Cardiac septum (tissue), 1 donor: ENCODE results near the gene POLR3K. TPM values are rescaled to one million over a fixed set of nuclear protein-coding genes. Genes with fewer than 3 reads are reported as not detected.

Experiments
- DNase-seq: peaks from one replicate; pipeline ENCODE4 v3.0.0-alpha.2; 2020; ENCODE audit warnings: low spot score
- intact Hi-C: fragments of 100-400 bp; cut with DNase I; formaldehyde crosslinking; loops from one replicate; pipeline ENCODE4 v1.14.0; 2022
- total RNA-seq: library from RNA; stranded (reverse); fragmentation: NEBNext Ultra II Directional; extraction: Animal tissue kit (Norgen Biotek cat#: 25700); gene quantifications from one replicate; pipeline ENCODE4 v1.2.1, GENCODE V29; 2021
- donor health status: DM: no; HTN: no; CAD: no.

POLR3K gene
- total RNA-seq, 1 donor from 2014 or later: 9.2 TPM

GRCh38 chr16:67183-67791, 13.9 kb upstream of the POLR3K start:
- DNase-seq: no peak

DNA sequence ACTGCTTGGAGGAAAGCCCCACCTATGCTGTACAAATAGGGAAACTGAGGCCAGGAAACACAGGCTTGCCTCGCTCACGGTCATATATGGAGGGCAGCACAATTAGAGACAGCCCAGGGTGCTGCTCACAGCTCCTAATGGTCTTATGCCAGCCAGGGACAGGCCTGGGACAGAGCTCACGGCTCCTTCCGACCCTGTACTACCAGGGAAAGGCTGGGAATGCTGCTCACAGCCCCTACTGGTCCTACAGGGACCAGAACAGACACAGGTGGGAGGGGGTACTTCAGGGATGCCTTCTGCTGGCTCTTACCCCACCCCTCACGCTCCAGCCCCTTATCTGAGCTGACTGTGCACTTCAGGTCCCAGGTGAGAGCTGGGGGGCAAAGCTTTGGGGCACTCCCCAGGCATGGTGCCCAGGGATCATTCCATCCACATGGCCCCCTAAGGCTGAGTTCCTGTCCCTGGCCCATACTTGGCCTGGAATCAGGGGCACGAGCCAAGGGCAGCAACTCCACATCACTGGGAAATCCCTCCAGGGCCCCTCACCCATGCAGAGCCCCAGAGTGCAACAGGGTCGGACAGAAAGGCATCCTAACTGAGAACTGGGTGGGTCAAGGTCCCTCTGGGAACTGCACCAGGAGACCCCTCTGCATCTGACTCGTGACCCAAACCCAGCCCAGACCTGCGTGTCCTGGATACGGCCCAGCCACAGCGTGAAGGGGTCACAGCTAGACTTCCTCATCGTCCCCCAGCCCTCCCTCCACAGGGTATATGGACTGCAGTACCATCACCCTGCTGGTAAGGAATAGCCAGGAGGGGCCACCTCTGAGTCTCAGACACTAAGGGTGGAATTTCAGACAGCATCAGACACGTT, 13.1 kb upstream of the POLR3K start:
- intact Hi-C loops: no loop called here
- no peak for DNase-seq

More at GRCh38 chr16:67183-67791, 13.9 kb upstream of the POLR3K start:
- intact Hi-C loops: no loop called here

GRCh38 chr16:65745-66144, 12.3 kb upstream of the POLR3K start:
- intact Hi-C loops: loop anchor here (1.0 kb wide), 1 partner anchor 31 kb away; no protein-coding TSS in a partner anchor
- DNase-seq: peak; percentile 91

- intact Hi-C loops: loop anchor here (1.0 kb wide), 1 partner anchor 31 kb away; no protein-coding TSS in a partner anchor
- no peak for DNase-seq
Observed at GRCh38 chr16:64914-65255, 11.5 kb upstream of the POLR3K start.

DNA sequence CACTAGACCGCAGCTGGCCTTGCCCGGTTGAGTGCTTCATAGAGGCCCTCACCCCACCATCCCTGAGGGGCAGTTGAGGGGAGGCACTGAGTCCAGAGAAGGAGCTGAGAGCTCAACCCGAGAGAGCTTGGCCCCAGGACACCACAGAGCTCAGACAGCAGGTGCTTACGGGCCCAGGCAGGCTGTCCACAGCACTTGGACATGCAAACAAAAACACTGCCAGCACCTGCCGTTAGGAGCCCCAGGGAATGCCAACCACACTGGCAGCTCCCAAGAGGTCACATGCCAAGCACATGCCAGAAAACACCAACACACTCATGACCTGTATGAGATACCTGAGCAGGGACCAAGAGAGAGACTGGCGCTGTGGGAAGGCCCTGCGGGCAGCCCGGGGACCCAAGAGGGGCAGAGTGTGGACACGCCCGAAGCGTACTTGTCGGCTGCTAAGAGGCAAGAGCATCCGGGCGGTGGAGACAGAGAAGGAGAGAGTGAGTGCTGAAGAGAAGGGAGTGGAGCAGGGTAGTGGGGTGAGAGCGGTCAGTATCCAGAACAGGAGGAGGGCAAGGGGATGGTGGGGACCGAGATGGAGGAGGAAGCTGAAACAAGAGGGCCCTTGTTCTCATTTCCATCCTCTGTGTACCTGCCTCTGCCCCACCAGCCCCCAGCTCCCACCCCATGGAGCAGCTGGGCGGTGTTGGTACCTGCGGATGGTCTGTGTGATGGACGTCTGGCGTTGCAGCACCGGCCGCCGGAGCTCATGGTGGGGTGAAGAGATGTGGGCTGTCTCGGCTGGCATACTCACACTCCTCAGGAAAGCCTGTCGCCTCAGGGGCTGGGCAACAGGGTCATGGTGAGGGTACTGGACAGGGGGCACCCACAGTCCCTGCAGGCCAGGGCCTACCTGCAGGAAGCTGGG, 10.8 kb upstream of the POLR3K start:
- intact Hi-C loops: no loop called here
- DNase-seq: no peak

DNA sequence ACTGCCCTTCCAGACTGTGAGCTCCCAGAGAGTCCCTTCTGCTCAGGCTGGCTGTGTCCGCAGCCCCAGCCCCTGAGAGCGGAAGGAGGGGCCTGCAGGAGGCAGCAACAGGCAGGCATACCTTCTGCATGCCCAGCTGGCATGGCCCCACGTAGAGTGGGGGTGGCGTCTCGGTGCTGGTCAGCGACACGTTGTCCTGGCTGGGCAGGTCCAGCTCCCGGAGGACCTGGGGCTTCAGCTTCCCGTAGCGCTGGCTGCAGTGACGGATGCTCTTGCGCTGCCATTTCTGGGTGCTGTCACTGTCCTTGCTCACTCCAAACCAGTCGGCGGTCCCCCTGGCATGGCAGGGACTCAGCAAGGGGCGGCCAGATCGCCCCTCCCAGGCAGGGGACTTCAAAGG, 10.1 kb upstream of the POLR3K start:
- intact Hi-C loops: no loop called here
- no peak for DNase-seq

GRCh38 chr16:62968-63391, 9.6 kb upstream of the POLR3K start:
- DNase-seq: no peak
- intact Hi-C loops: no loop called here

- intact Hi-C loops: no loop called here
- no peak for DNase-seq
Observed at GRCh38 chr16:62283-62967, 9.0 kb upstream of the POLR3K start.

- DNase-seq: no peak
Observed at GRCh38 chr16:61879-62281, 8.5 kb upstream of the POLR3K start.

DNA sequence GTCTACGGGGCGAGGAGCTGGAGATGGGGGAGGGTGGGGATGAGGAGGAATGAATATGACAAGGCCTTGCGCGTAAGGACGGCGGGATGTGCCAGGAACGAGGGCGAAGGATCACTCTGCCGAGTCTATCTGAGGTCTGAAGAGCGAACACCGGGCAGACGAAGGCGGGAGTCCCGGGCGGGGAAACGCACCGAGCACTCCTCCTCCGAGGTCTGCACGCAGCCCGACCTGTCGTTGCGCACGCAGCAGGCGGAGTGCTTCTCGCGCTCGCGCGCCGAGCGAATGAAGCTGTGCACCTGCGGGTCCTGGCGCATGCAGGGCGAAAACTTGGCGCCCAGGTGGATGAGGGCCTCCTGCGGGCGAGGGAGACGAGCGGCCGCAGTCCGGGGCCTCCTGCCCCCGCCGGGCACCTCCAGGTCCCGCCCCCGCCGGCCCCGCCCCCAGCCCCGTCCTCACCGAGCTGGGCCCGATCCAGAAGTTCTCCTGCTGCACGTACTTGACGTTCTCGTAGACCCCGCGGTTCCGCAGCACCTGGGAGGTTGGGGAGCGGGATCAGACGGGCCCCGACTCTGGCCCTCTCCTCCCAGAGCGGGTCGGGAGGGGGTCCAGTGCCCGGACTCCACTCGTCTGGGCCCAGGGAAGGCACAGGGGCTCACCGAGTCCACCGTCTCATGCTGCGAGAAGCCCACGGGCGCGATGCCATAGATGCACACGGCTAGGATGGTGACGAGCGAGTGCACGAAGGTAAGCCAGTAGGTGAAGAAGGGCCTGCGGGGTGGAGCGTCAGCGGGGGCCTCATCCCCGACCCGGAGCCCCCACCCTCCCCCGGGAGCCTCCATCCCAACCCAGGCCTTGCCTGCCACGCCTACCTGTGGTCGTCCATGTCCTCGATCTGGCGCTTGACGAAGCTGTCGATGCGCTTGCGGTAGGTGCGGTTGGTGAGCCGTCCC, 7.8 kb upstream of the POLR3K start:
- DNase-seq: no peak

More at GRCh38 chr16:61879-62281, 8.5 kb upstream of the POLR3K start:
- intact Hi-C loops: no loop called here

DNA sequence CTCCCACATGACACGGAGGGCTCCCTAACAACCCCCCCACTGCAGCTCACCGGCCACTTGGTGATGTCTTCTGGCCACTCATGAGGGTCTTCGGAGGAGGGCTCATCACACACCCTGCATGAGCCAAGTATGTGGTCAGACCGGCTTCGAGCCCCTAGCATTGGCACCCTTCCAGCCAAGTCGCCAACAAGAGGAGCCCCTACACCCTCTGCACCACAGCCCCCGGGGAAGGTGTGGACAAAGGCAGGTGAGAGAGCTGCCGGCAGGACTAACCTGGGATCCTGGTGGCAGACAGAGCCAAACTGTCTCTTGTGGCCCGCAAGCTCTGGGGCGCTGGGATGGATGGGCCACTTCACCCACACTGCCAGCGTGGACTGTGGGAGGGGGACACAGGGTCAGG, 6.8 kb upstream of the POLR3K start:
- intact Hi-C loops: no loop called here
- DNase-seq: no peak

More for the DNA sequence above, 7.8 kb upstream of the POLR3K start:
- intact Hi-C loops: no loop called here

DNA sequence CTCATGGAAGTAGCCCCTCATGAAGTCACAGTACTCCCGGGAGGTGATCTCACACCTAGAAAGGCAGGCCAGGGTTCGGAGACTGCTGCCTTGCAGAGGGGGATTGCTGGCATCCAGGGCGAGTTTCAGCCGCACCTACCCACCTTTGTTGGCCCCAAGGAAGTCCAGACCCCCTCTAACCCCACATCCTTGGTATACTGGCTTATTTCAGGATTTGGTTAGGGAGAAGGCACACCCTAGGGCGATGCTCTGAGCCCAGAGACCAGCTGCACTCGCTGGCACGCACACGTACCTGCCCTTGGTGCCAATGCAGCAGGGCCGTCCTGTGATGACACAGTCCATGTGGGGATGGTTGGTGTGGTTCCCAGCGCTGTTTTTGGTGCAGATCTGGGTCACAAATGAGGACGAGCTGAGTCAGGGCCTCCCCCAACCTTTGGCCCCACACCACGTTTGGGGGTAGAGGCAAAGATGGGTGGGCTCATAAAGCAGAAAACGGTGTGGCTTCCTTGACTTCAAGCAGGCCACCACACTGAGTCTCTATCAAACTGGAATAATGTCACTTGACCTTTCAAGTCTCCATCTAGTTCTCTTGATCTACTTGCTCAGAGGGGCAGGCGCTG, 6.1 kb upstream of the POLR3K start:
- DNase-seq: no peak
- intact Hi-C loops: no loop called here

- intact Hi-C loops: no loop called here
- DNase-seq: no peak
Observed at GRCh38 chr16:58491-59439, 5.4 kb upstream of the POLR3K start.

- intact Hi-C loops: no loop called here
- DNase-seq: no peak
Observed at GRCh38 chr16:57711-58110, 4.3 kb upstream of the POLR3K start.

GRCh38 chr16:56231-56927, 3.0 kb upstream of the POLR3K start:
- no peak for DNase-seq
- intact Hi-C loops: no loop called here

DNA sequence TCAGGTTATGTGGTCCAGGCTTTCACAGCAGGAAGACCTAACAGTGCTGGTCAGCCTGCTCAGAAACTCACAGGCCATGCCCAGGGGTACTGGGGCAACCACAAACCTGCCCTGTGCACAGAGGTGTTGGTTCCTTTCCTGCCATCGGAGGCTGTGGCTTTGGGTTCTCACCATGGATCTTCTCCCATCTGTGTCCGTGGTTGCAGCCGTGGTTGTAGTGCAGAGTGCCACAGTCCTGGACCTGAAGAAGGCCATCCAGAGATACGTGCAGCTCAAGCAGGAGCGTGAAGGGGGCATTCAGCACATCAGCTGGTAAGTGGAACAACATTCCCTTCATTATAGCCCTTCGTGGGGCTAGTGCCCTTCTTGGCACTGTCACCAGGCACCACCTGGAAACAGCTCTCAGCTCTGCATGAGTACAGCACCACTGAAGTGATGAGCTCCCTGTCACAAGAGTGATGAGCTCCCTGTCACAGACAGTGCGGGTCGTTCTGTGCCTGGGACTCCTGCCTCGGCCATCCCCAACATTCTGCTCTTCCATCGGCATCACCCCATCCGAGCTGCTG, 2.2 kb upstream of the POLR3K start:
- no peak for DNase-seq
- intact Hi-C loops: no loop called here
